Fibroblast of skin of back (primary cell): ENCODE results near the gene SLC22A5.
"Not testable (repeated sequence)": the region's sequence is repeated elsewhere in the genome, so short reads cannot be mapped to it uniquely, and the experiment has no call there.

Experiments used
- DNase-seq: peaks from one replicate; pipeline ENCODE4 v3.0.0-alpha.2; 2013

The SLC22A5 gene

GRCh38 chr5:132428484-132429462 lies 59.3 kb downstream of the SLC22A5 start:
- peak; percentile 84 for DNase-seq

DNA sequence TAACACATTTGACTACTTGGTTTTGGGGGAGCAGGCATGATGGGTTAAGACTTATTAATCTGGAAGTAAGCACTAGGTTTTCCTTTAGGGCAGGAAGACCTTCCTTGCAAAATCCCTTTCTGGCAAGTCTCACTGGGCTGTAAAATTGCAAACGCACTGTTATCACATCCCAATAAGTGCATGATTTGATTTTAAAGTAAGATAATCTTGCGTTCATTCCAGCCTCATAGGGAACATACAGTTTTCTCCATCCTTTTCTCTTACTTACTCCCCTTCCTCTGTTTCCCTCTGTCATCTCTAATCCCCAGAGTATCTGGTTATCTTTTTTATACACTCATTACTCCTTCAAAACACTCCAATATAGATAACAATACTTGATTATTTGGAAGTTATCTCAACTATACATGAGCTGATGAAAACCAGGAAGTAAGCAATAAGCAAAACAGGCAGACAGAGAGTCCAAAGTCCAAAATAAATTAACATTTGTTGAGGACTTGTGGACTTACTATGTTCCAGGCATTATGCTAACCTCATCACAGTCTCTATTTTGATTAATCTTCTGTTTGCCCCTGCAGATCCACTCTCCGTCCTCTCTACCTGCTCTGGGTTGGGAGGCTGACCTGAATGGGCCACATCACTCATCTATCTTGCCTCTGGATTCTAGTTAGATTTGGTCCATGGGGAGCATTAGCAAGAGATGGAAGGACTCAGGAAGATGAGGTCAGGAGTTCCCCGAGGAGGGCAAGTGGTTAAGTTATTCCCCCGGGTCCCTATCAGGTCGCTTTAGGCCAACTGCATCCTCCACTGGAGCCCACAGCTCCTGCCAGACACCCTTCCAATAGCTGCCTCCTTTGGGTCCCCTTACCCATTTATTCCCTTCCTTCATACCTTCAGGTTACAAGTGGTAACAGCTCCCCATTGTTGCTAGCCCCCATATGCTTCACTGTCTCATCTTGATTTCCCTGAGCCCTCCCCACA lies 60.2 kb downstream of the SLC22A5 start:
- DNase-seq = no peak

DNA sequence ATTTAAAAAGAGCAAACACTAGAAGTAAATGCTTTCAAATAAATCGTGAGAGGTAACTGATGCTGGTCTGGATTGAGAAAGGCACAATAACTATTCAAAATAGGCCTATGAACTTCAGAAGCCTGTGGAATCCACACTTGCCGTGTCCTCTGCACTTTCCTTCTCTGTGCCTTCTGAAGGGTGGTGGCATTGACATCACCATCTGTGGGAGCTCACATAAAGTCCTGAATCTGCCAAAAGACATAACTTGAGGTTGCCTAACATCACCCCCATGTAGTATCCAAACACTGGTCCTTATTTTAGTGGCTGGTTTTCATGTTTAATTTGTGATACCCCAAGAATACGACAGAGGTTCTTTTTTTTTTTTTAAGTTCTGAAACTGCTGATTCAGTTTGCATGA lies 61.2 kb downstream of the SLC22A5 start:
- DNase-seq = no peak

DNA sequence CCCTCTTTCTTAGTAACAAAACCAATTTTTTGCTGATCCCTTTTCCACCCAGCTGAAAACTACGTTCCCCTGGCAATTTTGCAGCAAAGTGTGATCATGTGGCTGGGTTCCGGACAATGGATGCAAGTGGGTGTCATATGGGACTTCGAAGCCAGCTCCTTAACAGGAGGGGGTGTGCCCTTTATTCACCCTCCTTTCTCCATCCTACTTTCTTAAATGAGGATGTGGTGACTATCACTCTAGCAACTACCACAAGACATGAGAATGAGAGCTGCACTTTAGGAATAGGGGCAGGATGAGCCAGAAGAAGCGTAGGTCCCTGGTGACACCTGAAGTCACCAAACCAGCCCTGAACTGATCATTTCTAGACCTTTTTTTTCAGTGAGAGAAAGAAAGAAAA lies 62.1 kb downstream of the SLC22A5 start:
- no peak for DNase-seq

DNA sequence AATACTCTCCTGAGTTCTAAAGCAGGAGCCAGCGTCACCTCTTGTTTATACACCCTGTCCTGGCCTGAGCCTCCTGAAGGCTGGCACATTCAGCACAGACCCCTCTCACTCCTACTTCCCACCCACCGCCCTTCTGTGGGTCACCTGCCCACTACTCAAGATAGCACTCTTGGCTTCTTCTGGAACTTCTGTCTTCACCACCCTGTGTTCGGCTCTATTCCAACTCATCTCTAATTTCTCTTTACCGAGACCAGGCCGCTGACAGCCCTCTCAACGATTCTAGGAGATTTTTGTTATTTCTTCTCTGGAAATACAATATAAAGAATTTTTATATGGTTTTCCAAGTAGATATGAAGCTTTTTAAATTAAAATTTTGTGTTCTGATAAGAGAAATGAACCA lies 63.6 kb downstream of the SLC22A5 start:
- DNase-seq = no peak

- peak; percentile 50 for DNase-seq
Observed at GRCh38 chr5:132434416-132435286, 65.1 kb downstream of the SLC22A5 start.

- no peak for DNase-seq
Observed at GRCh38 chr5:132435447-132435846, 65.9 kb downstream of the SLC22A5 start.

DNA sequence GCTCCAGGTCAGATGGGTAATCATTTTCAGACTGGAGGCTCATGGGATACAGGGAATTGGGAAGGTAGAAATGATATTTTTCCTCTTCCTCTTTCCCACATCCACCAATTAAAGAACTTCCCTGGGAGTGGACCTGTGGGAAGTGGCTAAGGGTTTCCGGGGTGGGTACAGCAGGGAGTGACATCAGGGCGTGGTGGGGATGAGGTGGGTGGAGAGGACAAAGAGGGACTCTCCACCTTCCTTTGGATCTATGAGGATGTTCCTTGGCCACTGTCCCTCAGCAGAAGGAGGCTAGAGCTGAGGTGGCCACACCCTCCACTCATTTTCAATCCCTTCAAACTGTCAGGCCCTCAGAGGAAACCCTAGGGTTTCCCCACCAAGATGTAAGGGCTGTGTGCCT lies 66.4 kb downstream of the SLC22A5 start:
- no peak for DNase-seq

DNA sequence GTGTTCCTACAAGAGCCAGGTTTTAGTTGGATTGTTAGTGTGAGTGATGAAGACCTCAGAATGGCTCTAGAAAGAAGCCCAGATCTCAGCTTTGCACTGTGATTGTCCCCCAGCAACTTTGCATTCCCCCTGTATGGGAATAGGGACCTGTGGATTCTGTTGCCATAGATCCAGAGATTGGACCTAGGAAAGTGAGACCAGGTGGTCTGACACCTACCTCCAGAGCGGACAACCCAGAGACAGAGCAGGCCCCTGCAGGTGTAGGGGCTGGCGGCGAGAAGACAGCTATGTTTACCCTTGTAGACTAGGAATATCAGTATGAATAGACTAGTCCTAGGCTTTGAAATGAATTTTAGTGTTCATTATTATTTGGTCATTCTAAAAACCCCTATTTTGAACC lies 67.4 kb downstream of the SLC22A5 start:
- DNase-seq = no peak

GRCh38 chr5:132437604-132438266 lies 68.2 kb downstream of the SLC22A5 start:
- DNase-seq = peak; percentile 97

DNA sequence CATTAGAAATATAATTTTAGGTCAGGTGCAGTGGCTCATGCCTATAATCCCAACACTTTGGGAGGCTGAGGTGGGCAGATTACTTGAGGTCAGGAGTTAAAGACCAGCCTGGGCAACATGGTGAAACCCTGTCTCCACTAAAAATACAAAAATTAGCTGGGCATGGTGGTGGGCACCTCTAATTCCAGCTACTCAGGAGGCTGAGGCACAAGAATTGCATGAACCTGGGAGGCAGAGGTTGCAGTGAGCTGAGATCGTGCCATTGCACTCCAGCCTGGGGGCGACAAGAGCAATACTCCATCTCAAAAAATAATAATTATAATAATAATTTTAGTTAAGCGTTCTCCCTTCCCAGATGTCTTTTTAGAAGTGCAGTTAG lies 68.7 kb downstream of the SLC22A5 start:
- not testable (repeated sequence) for DNase-seq

DNA sequence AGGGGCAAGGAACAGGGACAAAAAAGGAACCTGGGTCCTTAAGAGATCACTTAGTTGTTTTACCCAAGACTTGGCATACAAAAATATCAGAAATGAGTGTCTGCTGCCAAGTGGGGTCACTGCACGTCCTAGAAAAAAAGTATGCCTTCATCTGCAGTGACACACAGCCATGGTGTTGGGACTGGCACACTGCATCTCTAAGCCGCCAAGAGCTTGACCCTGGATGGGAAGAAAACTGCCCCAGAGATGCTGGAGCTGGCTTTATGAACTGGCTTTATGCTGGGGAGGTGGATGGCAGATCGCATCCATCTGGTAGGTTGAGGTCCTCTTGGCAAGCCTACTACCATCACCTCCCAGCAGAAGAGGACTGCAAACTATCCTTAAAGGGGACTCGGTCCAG lies 69.4 kb downstream of the SLC22A5 start:
- DNase-seq = no peak

DNA sequence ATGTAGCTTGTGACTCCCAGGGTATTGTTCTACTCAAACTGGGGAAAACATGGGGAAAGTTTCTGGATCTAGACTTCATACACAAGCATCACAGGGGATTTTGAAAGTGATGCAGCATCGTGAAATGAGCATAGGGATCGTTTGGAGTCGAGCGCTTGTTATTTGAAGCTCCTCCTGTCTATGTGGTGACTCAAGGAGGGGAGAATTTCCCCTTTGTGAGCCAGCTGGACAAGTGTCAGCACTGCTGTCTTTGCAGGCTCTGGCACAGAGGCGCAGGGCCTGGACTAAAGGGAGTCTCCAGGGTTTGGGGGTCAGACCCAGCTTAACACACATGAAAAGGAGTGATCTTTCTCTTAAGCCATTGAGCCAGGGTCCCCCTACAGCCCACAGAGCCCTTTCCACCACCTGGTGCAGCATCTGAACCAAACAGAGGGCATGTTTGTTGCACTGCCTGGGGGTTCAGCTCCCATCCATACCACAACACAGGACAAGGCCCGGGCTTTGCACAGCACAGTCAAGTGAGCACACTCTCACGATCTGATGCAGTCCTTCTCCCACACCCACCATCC lies 70.1 kb downstream of the SLC22A5 start:
- peak; percentile 89 for DNase-seq

- DNase-seq = no peak
Observed at GRCh38 chr5:132444061-132444460, 74.6 kb downstream of the SLC22A5 start.
